Measurements from ENCODE around the gene CLDN16.

CLDN16 gene

DNA sequence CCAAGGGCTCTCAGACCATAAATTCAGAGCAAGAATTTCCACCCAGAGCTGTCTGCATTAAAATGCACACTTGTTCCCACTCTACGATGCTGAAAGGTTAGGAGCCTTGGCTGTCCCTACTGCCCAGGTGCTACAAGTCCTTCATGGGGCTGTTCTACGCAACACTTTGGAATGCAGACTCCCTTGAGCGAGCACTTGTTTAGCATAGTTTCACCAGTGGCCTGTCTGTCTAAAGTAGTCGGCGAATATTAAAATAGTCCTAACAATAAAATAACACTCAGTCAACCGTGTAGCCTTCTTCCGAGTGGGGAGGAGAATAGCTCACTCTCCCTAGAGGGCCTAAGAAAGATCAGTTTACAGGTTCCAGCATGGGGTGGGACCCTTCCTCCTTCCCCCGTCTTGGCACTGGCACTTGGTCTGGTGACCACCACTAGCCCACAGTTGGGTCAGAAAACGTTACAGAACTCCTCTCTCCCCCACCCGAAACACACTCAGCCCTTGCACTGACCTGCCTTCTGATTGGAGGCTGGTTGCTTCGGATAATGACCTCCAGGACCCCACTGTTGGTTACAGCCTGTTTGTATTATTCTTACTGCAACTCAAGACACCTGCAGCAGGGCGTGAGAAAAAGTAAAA is at the start of gene CLDN16:
Gene CLDN16, plus strand, starts transcription at position 586 of the 636 bp plus-strand sequence. CDS start 167 bp downstream, outside the sequence.
- DNase-seq (ENCODE audit: low spot score) = no peak

DNA sequence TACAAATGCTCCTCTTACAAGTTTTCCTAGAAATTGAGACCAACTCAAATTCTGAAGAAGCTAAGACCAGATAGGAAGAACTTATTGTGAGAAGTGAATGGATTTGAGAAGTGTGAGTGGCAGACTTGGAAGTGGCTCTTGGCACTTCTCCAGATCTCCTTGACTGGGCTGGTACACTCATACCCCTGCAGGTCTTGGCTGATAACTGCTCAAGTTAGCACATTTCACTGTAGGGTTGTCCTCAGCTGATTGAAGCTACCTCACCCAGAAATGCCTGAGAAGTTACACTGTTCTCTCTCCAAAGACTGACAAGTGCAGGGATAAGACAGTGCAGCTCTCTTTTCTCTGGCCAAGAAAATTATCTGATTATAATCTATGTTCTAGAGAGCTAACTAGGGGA is 49.2 kb upstream of the CLDN16 start:
- no peak for DNase-seq (ENCODE audit: low spot score)

GRCh38 chr3:190339130-190339529 is 48.8 kb upstream of the CLDN16 start:
- no peak for DNase-seq (ENCODE audit: low spot score)

GRCh38 chr3:190340071-190340470 is 47.9 kb upstream of the CLDN16 start:
- DNase-seq (ENCODE audit: low spot score) = no peak

DNA sequence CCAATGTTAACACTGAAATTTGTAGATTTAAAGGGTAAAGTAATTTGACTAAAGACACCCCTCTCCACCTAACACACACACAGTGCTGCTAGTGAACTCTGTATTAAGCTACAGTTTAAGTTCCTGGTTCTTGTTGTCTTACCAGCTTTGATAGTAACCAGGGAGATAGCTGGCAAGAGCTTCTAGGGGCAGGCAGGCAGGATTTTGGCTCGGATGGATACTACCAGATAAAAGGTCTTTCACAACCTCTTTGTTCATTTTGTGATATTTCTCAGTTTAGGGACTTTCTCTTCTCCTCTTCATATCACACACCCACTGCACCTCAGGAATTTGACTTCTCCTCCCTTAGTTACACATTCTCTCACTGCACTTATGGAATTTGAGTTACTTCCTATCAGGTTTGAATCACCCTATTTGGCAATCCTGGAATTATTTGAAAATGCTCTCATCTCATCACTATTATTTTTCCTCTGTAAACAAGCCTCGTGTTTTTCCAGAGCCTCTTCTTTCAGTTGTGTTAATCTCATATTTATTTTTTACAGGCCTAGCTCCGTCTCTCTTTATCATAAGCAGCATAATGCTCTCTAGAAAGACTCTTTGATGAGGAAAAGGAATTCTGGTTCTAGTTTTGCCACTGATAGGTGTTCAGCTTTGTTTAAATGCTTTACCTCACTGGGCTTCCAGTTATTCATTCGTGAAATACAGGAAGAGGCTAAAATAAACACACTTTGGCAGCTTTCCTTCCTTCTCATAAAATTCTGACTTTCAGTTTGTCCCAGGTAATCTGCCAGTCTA is 42.7 kb upstream of the CLDN16 start:
- no peak for DNase-seq (ENCODE audit: low spot score)

GRCh38 chr3:190345878-190346277 is 42.1 kb upstream of the CLDN16 start:
- no peak for DNase-seq (ENCODE audit: low spot score)

DNA sequence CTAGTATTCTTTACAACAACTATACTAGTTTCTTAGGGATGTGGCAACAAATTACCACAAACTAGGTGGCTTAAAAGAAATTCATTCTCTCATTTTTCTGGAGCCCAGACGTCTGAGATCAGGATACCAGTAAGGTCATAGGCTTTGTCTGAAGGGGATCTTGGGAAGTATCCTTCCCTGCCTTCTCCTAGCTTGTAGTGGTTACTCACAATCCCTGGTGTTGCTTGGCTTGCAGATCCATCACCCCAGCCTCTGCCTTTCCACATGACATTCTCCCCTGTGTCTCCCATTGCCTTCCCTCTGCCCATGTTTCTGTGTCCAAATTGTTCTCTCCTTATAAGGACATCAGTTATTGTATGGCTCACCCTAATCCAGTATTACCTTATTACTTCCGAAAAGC is 41.4 kb upstream of the CLDN16 start:
- no peak for DNase-seq (ENCODE audit: low spot score)

DNA sequence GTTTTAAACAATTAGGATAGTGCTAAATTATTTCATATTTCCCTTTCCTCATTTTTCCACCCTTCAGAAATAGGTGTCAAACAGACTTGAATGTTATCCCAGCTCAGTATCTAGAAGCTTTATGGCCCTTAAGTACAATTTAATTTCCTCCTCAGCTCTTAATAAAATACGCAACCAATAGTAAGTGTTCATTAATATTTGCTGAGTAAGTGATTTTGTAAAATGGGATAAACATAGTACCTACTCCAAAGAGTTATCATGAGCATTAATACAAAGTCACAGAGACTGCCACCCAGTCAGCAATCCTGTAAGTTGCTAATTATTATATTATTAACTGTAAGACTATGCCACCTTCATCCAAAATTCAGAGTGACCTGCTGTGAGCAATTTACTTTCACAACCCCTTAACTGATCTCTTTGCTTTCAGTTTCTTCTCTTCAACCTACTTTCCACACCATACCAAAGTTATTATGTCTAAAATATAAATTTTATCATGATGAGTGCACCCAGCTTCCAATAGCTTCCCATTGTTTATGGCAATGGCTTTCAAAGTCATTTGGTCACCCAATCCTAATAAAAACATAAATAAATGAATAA is 35.0 kb upstream of the CLDN16 start:
- DNase-seq (ENCODE audit: low spot score) = no peak

DNA sequence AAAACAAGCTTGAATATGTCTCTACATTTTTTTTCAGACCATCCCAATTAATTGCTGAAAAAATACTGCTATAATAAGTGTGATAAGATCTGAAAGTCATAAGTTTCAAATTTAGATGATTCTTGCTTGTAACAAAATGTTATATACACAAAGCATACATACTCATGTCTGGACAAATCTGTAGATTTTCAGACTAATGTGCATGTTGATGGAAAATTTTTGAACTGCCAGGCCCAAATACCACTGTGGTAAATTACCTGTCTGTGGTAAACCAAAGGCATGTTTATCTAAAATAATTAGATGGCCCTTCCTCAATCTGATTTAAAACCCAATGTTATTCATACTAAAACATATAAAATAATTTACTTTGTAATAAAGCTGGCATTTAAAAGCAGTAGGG is 31.7 kb upstream of the CLDN16 start:
- no peak for DNase-seq (ENCODE audit: low spot score)

- no peak for DNase-seq (ENCODE audit: low spot score)
Measured at GRCh38 chr3:190357468-190357867, 30.5 kb upstream of the CLDN16 start.

DNA sequence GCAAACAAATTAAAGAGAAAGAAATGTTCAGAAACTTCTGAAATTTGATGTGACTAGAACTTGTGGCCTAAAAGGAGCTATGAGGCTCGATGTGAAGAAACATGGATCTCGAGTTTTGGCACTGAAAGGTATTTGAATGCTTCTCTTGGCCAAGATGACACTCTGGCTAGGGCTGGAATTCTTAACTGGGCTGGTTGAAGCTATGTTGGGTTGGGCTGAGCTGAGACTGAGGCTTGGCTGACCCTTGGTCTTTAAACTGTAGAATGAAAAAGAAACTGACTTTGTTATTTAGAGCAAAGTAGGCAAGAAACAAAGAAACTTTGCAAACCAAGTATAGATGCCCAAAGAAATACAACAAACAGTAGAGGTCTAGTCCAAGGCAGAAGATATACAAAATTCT is 28.1 kb upstream of the CLDN16 start:
- no peak for DNase-seq (ENCODE audit: low spot score)

- DNase-seq (ENCODE audit: low spot score) = no peak
Measured at GRCh38 chr3:190360228-190360627, 27.7 kb upstream of the CLDN16 start.

DNA sequence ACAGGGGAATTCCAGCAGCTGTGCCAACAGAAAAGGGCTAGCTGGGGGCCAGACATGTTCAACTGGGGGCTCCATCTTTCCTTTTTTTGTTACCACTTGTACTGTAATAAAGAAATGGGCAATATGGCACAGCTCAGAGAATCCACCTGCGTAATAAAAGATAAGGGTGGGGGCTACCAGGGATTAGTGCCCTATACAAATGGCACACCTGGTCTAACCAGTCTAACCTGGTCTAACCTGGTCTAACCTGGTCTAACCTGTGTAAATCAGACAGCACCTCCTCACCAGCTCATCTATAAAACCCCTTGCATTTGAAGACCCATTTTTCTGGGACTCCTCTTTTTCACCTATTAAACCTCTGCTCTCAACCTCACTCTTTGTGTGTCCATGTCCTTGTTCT is 26.2 kb upstream of the CLDN16 start:
- no peak for DNase-seq (ENCODE audit: low spot score)

- DNase-seq (ENCODE audit: low spot score) = no peak
Measured at GRCh38 chr3:190362258-190362657, 25.7 kb upstream of the CLDN16 start.

- no peak for DNase-seq (ENCODE audit: low spot score)
Measured at GRCh38 chr3:190366133-190366532, 21.8 kb upstream of the CLDN16 start.

DNA sequence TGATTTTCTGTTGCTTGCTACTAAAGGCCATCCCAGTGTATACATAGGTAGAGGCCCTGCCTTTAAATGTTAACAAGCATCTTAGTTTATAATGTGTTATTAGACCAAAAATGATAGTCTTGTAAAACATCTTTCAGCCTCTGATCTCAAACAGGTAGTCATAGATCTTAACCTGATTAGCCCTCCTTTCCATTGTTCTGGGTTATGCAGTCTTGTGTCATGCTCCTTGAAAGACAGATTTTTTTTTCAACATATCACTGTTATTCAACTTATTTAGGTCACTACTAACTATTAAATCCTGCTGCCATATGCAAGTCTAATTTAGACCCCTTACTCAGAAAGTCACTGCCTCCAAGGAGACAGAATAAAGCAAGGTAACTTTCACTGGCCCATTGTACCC is 19.1 kb upstream of the CLDN16 start:
- no peak for DNase-seq (ENCODE audit: low spot score)

GRCh38 chr3:190369668-190370295 is 18.2 kb upstream of the CLDN16 start:
- DNase-seq (ENCODE audit: low spot score) = no peak

DNA sequence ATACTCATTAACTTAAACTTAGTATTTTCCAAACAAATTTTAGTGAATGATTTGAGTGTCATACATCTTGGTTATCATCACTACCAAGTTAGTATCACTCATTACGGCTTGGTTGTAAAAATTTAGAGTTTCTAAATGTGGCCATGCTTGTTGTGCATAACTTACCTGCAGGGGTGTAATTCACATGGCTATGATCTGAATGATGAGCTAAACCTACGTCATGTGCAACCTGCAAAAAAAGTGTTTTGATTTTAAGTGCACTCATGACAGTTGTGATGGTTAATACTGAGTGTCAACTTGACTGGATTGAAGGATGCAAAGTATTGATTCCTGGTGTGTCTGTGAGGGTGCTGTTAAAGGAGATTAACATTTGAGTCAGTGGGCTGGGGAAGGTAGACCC is 17.6 kb upstream of the CLDN16 start:
- no peak for DNase-seq (ENCODE audit: low spot score)

GRCh38 chr3:190371152-190371551 is 16.8 kb upstream of the CLDN16 start:
- DNase-seq (ENCODE audit: low spot score) = no peak

DNA sequence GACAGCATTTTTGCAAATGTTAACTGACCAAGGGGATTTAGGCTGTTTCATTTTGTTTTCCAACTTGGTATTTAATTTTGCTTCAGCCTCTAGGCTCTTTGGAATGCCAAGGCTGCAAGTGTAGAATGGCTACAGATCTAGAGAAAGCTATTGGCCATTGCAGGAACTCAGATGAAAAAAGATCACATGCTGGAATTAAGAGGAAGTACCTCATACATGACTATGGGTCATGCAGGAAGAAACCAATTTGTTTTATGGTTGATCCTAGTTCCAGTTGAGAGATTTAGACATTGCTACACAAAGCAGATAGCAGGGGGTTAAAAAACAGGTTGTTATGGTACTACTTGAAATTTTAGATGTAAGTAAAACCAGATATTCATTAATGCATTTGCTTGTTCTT is 12.7 kb upstream of the CLDN16 start:
- DNase-seq (ENCODE audit: low spot score) = no peak

- DNase-seq (ENCODE audit: low spot score) = no peak
Measured at GRCh38 chr3:190375671-190376070, 12.3 kb upstream of the CLDN16 start.

- no peak for DNase-seq (ENCODE audit: low spot score)
Measured at GRCh38 chr3:190378240-190378891, 9.6 kb upstream of the CLDN16 start.

Data from Ammon's horn (tissue), 1 donor.